WERI-Rb-1 (cell line): ENCODE data around the gene NEUROG2.

Source experiments
- DNase-seq: peaks from one replicate; pipeline ENCODE4 v3.0.0-alpha.2; 2020
- H3K27ac ChIP-seq: fragments of 250-450 bp; sonication (Bioruptor Pico); 2 replicates; pipeline ENCODE4 v1.5.1; 2020; ENCODE audit warnings: mild to moderate bottlenecking, moderate library complexity
- H3K27me3 ChIP-seq: fragments of 250-450 bp; sonication (Bioruptor Pico); 2 replicates; pipeline ENCODE4 v1.5.1; 2021; ENCODE audit warnings: mild to moderate bottlenecking, low read depth, moderate library complexity; ENCODE audit not compliant: insufficient read depth, severe bottlenecking
- H3K36me3 ChIP-seq: fragments of 250-450 bp; sonication (Bioruptor Pico); 2 replicates; pipeline ENCODE4 v1.5.1; 2020; ENCODE audit warnings: mild to moderate bottlenecking, moderate library complexity
- H3K4me3 ChIP-seq: 2 replicates; pipeline ENCODE4 v1.5.1; 2011; ENCODE audit warnings: low read depth, mild to moderate bottlenecking, control low read depth, low read length
- H3K9me3 ChIP-seq: fragments of 250-450 bp; sonication (Bioruptor Pico); 2 replicates; pipeline ENCODE4 v1.5.1; 2021; ENCODE audit warnings: mild to moderate bottlenecking, moderate library complexity; ENCODE audit not compliant: severe bottlenecking
- TF ChIP-seq, protein P1 (sequence below): IDR thresholded peaks from 2 replicates; pipeline ENCODE4 v1.5.1; 2011; ENCODE audit warnings: low read depth, mild to moderate bottlenecking, control low read depth, inconsistent platforms, low read length

NEUROG2 gene

DNA sequence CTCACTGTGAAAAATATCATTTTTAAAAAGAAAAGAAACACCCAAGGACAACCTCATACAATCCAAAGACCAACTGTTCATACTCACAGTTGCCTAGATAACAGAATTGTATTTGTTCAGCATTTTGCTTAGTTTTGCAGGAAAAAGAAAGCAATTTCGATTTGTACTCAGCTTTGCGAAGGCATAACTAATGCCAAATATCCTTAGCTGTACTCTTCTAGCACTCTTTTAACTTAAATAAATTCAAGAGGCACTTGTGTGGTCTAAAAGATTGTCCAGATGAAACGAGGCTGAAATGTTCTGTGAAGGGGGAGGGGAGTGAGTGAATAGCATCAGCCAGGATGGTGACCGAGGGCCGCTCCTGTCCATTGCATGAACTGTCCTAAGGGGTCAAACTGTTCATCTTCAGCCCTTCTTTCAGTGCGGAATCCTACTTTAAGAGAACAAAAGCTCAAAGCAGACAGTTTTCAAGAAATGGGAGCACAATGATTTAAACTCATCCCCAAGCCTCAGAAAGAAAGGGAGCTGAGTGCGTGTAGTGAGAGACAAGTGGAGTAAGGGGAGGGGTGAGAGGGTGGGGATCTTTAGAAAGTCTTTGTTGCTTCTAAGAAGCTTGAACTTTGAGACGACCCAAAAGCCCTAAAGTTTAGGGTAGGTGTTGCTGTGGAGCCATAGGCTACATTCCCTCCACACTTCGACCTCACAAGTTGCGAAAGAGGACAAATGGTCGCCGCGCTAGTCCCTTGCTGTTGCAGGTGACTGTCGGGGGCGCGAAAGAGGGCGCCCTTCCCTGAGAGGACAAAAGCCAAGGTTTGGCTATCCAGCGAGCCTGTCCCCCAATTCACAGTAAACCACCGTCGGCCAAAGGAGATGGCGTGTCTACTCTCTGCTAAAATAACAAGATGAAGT is 4.0 kb upstream of the NEUROG2 start:
- Histone ChIP-seq H3K27ac (no peak overlapping the region), H3K9me3 (peaks cover 5% of the 10 kb centered on the region), H3K36me3 (no peaks in the 10 kb centered on the region), H3K27me3 (peaks cover 94% of the 10 kb centered on the region), H3K4me3 (no peak overlapping the region)
- no peak for DNase-seq
- TF ChIP-seq, protein P1, sequence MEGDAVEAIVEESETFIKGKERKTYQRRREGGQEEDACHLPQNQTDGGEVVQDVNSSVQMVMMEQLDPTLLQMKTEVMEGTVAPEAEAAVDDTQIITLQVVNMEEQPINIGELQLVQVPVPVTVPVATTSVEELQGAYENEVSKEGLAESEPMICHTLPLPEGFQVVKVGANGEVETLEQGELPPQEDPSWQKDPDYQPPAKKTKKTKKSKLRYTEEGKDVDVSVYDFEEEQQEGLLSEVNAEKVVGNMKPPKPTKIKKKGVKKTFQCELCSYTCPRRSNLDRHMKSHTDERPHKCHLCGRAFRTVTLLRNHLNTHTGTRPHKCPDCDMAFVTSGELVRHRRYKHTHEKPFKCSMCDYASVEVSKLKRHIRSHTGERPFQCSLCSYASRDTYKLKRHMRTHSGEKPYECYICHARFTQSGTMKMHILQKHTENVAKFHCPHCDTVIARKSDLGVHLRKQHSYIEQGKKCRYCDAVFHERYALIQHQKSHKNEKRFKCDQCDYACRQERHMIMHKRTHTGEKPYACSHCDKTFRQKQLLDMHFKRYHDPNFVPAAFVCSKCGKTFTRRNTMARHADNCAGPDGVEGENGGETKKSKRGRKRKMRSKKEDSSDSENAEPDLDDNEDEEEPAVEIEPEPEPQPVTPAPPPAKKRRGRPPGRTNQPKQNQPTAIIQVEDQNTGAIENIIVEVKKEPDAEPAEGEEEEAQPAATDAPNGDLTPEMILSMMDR = peak; percentile 60

DNA sequence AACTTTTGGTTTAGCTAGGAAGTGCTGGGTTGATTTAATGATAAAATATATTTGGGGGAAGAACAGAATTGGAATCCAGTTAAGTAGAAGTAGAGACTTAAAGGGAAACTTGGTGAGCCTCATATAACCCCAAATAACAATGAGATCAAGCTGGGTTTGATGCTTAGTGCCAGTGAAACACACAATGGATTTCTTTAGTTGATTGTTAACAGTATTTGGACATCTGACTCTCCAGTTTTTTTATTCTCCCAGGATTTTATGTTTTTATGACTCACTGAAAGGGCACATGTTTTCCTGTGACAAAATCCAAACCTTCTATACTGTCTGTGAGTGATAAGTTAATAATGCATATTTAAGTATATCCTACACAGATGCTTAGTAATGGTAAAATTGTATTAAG is 2.7 kb upstream of the NEUROG2 start:
- Histone ChIP-seq H3K4me3 (no peak overlapping the region), H3K27me3 (peaks cover 95% of the 10 kb centered on the region), H3K27ac (no peak overlapping the region), H3K9me3 (peaks cover 5% of the 10 kb centered on the region), H3K36me3 (no peaks in the 10 kb centered on the region)
- DNase-seq = no peak
- TF ChIP-seq, protein P1 = no peak

DNA sequence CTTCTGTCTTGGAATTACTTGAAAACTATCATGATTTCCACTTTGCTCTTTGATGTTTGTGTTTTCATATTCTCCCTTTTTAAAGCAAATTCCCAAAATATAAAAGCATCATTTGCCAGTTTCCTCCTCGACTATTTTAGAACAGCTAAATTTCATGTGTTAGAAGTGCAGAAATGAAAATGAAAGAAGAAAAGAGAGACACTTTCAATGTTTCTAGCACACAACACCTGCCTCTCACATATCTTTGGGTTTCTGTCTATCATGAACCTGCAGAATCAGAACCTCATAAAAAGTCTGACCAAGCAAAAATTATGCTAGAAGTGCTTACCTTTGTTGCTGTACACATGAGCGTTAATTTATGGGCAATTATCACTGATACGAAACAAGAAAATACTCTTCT is 1.9 kb upstream of the NEUROG2 start:
- peaks cover 2% of the 10 kb centered on the region for H3K9me3 ChIP-seq
- no peaks in the 10 kb centered on the region for H3K36me3 ChIP-seq
- H3K27me3 ChIP-seq = peaks cover 95% of the 10 kb centered on the region
- DNase-seq = no peak
- H3K4me3 ChIP-seq = no peak overlapping the region
- TF ChIP-seq, protein P1 = no peak
- H3K27ac ChIP-seq = no peak overlapping the region

DNA sequence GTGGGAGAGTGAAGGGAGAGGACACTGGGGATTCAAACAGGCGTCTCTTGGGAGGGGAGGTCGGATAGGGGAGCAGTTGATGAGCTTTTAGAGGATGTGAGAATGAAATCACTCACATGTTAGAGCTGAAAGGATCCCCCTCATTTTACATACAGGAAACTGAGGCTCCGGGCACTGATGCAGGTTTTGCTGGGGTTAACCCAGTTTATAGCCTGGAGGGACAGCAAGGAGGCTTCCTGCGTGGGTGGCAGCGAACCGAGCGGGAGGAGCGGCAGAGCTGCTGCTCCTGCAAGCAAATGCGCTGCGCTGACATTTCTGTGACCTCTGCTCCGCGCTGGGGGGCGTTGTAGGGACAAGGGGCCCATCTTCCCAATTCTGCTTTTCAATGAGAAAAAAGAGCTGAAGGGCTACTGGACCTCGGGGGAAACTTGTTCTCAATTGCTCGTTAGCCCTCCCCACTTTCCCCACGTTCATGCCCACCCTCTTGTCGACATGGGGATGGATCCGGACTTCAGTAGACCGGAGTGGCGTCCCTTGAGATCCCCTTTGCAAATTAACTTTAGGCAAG is 1.2 kb upstream of the NEUROG2 start:
- TF ChIP-seq, protein P1 = no peak
- H3K27ac ChIP-seq = no peak overlapping the region
- no peaks in the 10 kb centered on the region for H3K9me3 ChIP-seq
- peaks cover 95% of the 10 kb centered on the region for H3K27me3 ChIP-seq
- H3K4me3 ChIP-seq = peak overlapping the region; percentile 45; the same call in 1 of the 2 replicates
- H3K36me3 ChIP-seq = no peaks in the 10 kb centered on the region
- DNase-seq = no peak

DNA sequence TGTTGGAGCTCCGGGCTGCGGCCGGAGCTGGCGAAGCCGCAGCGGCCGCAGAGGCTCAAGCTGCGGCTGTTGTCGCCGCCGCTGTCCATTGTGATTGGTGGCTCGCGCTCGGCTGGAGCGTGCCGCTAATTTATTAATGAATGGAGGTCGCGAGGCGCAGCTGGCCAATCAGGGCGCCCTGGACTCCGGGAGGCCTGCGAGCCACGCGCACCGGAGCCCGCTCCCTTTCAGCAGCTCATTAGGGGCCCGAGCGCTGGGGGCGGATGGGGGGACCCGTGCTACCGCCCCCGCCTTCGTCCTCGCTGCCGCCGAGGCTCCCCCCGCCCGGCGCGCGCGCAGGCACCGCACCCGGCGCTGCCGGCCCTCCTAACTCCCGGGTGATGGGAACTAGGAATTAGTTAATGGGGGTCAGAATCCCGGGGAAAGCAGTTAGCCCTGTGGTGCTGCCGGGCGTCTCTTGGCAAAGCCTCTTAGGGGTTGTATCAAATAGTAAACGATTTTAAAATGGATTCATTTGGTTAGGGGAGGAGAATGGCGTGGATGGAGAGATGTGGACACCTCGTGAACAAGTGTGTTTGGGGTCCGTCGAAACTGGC is 589 bp upstream of the NEUROG2 start:
- peak; percentile 57 for DNase-seq

More for the DNA sequence above, 589 bp upstream of the NEUROG2 start:
- TF ChIP-seq, protein P1 = no peak
- no peaks in the 10 kb centered on the region for H3K9me3 ChIP-seq
- peaks cover 95% of the 10 kb centered on the region for H3K27me3 ChIP-seq
- no peak overlapping the region for H3K27ac ChIP-seq
- no peaks in the 10 kb centered on the region for H3K36me3 ChIP-seq
- H3K4me3 ChIP-seq = peak overlapping the region; percentile 45
